Activated CD4-positive, alpha-beta T cell treated with anti-CD3 and anti-CD28 coated beads, Interleukin-10, Interleukin-2, amounts not matched to agents 100 ng/mL and 50 ng/mL, durations not matched to agents 16 hours and 8 hours (primary cell): ENCODE data around the gene SYNGR4.

Experiments used
- DNase-seq: peaks from one replicate; pipeline ENCODE4 v3.0.0-alpha.2; 2020

The SYNGR4 gene

DNA sequence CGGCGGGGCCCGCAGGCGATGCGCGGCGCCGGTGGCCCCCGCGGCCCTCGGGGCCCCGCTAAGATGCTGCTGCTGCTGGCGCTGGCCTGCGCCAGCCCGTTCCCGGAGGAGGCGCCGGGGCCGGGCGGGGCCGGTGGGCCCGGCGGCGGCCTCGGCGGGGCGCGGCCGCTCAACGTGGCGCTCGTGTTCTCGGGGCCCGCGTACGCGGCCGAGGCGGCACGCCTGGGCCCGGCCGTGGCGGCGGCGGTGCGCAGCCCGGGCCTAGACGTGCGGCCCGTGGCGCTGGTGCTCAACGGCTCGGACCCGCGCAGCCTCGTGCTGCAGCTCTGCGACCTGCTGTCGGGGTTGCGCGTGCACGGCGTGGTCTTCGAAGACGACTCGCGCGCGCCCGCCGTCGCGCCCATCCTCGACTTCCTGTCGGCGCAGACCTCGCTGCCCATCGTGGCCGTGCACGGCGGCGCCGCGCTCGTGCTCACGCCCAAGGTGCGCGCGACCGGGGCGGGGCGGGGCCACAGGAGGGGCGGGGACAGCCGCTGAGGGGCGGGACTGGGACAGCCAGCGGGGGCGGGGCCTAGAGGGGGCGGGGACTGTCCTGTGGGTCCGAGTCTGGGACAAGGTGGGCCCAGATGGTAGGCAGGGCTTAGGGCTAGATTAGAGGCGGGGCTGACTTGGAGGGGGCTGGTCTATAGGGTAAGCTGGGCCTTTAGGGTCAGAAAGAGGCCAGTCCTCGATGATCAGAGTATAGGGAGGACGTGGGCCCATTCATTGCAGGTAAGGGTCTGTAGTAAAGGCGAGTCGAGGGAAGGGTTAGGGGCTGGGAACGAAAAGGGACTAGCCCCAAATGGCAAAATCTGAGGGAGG, 34.4 kb downstream of the SYNGR4 start:
- DNase-seq: peak; percentile 92

DNA sequence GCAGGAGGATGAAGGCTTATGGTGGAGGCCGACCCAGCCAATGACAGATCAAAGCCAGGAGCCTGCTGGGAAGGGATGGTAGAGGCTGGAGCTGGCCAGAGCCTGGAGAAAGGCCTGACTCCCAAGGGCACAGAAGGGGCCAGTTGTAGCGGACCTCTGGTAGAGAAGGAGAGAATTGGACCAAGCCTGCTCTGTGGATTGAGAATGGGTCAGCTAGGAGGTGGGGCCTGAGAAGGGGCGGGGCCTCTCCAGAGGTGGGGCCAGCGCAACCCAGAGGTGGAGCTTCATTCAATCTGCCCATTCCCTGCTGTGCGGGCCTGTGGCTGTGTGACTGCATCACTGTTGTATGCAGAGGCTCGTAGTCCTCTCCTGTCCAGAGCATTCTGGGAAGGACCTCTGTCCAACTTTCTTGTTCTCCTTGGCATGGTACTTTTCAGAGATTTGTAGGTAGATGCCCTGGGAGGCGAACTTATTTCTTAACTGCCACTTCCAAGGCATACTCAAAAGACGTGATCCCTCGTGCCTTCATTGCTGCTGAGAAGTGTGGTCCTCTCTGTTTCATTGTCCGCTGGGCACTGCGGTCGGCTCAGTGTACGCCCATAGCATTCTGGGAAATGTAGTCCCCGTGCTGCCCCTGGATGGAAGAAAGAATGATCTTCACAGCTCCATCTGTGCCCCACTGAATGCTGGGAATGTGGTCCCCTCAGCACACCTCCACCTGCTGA, 36.0 kb downstream of the SYNGR4 start:
- peak; percentile 22 for DNase-seq

DNA sequence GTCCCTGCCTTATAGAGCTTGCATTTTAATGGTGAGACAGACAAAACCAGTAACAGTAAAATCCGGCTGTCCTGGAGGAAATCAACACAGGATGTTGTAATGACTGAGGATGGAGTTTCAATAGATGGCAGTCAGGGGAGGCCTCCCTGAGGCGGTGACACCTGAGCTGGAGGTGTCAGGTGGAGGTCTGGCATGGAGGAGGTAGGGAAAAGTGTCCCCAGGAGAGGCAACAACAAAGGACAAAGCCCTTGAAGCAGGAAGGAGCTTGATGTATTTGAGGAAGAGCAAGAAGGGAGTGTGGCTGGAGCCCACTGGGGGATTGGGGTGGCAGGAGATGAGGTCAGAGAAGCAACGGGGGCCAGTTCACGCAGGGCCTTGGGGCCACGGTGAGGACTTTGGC, 37.1 kb downstream of the SYNGR4 start:
- no peak for DNase-seq

DNA sequence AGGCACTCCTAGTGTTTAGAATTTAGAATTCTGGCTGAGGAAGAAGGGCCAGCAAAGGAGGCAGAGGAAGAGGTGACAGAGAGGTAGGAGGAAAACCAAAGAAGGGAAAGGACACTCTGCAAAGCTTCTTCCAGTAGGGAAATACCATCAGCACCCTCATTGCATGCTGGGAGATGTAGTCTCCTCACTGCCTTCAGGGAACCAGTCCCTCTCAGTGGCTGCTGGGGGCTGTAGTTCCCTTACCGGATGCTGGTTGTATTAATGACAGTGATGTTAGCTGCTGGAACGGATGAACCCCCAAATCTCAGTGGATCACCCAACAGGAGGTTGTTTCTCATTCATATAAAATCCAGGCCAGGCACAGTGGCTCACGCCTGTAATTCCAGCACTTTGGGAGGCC, 39.4 kb downstream of the SYNGR4 start:
- DNase-seq: peak; percentile 73

DNA sequence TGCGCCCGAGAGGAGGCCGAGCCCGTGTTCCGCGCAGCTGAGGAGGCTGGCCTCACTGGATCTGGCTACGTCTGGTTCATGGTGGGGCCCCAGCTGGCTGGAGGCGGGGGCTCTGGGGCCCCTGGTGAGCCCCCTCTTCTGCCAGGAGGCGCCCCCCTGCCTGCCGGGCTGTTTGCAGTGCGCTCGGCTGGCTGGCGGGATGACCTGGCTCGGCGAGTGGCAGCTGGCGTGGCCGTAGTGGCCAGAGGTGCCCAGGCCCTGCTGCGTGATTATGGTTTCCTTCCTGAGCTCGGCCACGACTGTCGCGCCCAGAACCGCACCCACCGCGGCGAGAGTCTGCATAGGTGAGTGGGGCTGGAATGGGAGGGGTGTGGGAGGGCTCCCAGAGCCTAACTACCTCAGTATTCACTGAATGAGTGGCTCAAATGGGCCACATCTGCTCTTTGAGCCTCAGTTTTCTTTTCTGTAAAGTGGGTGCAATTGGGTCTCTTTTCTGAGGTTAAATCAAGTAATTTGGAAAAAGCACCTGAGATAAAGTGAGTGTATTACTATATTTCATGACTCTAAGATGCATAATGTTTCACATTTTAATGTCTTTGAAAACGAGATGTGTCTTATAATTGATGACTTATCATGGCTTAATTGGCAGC, 41.0 kb downstream of the SYNGR4 start:
- no peak for DNase-seq

DNA sequence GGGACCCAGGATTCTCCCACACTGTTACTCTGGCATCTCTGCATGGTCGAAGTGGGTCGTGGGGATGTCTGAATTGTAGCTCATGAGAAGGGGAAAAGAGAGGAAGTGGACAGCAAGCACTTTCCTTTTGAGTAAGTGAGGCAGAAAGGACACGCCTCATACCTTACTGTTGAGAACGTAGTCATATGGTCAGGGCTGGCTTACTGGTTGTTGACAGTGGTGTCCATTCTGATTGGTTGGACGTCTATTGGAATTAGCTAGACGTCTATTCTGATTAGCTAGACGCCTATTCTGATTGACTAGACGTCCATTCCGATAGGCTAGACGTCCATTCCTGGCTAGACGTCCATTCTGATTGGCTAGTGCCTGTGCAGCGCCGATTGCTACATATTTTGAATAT, 41.7 kb downstream of the SYNGR4 start:
- no peak for DNase-seq

DNA sequence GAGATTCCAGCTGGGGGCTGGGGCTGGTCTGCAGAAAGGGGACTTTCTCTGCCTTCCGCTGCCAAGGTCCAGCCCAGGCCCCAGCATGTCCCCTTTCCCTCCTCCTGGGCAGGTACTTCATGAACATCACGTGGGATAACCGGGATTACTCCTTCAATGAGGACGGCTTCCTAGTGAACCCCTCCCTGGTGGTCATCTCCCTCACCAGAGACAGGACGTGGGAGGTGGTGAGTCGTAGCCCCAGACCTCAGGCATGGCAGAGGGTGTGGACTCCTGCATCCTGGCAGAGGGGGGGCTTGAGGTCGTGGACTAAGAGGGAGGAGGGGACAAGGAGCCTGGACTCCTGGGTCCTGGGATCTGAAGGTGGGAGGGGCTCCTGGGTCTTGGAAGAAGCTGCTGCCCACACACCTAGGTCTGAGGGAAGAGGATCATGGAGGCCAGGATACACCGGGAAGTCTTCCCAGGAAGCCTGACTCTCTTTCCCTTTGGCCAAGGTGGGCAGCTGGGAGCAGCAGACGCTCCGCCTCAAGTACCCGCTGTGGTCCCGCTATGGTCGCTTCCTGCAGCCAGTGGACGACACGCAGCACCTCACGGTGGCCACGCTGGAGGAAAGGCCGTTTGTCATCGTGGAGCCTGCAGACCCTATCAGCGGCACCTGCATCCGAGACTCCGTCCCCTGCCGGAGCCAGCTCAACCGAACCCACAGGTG, 49.9 kb downstream of the SYNGR4 start:
- DNase-seq: no peak

DNA sequence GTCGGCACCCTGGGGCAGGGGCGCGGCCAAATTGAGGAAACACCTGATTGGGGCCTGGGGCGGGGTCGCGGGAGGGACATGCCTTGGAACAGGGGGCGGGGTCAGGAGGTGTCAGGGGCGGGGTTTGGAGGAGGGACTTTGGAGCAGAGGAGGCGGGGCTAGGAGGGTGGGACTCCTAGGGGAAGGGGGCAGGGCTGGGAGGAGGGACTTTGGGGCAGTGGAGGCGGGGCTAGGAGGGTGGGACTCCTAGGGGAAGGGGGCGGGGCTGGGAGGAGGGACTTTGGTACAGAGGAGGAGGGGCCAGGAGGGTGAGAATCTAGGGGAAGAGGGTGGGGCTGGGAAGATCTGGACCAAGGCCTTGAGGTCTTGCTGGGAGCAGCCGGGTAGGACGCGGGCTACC, 51.2 kb downstream of the SYNGR4 start:
- DNase-seq: peak; percentile 85

DNA sequence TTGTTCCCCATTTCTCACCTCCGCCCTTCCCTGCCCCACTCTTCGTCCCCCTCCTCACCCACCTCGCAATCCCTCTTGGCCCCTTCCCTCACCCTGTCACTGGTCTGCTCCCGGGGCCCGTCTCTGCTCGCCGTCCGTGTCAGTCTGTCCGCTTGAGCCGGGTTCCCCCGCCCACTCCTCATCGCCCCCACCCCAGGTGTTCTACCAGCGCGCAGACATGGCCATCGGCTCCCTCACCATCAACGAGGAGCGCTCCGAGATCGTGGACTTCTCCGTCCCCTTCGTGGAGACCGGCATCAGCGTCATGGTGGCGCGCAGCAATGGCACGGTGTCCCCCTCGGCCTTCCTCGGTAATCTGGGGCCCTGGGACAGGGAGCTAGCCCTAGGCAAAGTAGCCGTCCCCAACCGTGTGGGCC, 51.6 kb downstream of the SYNGR4 start:
- no peak for DNase-seq

DNA sequence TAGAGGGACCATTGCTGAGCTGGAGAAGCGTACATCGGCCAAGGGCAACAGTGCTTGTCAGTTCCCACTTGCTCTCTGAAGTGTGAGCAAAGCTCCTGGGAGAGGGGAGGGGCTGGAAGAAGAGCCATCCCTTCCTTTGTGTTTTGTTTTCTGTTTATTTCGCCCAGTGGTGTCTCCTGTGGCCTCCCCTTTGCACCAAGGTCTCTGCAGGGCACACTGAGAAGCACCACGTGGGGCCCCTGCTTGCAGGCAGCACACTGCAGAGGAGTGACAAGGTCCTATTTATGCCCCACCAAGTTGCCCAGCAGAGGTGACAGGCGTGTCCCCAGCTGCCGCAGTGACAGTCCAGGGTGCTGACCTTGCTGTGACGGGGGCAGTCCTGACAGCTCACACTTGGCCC, 53.3 kb downstream of the SYNGR4 start:
- DNase-seq: no peak

DNA sequence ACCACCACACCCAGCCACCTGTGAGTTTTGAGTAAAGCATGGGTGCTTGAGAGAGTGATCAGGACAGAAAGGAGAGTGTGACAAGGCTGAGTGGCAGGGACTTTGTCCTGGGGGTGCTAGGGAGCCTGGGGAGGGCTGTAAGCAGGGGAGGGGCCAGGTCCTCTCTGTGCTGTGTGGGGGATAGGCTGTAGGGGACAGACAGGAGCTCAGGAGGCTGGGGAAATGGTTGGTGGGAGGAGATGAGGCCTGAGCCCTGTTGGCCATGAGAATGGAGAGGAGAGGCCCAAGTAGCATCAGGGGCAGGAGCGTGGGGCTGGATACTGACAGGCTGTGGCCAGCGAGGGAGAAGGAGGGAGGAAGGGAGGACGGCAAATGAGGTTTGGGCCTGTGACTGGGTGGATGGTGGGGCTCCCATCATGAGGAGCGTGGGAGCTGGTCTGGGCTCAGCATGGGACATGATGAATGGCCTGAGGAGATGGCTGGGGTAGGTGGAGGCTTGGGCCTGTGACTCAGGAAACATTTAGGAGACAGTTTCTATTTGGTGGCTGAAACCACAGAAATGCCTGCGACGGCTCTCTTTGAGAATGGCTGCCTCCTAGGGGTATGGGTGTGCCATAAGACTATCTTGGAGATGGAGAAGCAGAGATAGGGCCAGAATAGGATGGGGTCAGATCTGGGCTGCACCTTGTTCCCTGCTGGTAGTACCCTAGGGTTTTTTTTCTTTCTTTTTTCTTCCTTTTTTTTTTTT, 54.3 kb downstream of the SYNGR4 start:
- peak; percentile 45 for DNase-seq

DNA sequence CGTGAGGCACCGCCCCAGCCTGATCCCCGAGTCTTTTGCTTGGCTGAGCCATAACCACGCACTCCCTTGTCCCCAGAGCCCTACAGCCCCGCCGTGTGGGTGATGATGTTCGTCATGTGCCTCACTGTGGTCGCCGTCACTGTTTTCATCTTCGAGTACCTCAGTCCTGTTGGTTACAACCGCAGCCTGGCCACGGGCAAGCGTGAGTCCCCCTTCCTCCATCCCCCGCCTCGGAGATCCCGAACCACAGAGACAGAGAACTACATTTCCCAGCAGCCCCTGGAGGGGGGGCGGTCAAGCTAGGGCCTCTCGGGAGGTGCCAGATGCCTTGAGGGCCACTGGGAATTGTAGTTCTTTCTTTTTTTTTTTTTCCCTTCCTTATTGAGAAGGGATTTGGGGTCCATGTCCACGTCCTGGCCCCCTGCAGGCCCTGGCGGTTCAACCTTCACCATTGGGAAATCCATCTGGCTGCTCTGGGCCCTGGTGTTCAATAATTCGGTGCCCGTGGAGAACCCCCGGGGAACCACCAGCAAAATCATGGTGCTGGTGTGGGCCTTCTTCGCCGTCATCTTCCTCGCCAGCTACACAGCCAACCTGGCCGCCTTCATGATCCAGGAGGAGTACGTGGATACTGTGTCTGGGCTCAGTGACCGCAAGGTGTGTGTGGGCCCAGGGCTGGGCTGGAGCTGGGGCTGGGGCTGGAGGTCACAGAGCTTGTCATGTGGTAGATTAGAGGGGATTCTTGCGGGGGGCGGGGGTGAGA, 55.2 kb downstream of the SYNGR4 start:
- peak; percentile 87 for DNase-seq

DNA sequence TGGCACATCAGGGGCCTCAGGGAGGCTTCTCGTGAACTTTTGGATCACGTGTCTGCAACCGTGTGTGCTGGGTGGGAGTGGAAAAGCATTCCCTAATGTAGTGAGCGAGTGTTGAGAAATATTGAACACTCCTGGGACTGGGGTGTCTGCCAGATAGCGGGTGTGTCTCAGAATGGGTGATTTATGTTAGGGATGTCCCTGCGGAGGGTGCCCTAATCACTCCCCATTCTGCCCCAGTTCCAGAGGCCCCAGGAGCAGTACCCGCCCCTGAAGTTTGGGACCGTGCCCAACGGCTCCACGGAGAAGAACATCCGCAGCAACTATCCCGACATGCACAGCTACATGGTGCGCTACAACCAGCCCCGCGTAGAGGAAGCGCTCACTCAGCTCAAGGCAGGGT, 57.4 kb downstream of the SYNGR4 start:
- no peak for DNase-seq

DNA sequence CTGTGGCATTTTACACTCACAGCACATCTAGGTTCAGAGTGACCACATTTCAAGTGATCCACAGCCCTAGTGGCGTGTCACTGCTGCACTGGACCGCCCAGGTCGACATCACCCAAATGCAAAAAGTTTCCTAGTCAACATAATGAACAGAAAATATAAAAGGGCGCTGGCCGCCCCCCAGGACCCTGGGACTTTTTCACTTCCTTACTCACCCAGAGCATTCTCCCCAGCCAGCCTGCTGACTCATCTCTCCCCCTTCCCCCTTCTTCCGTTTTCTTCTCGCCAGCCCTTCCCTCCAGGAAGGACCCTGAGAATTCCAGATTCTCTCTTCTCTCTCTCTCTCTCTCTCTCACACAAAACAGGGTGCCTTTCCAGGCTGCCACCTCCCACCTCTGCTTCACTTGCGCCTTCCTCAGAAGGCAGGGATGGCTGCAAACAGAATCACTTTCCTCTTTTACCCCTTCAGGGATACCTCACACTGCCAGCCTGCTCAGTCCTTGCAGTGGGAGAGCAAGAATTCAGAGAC, 60.6 kb downstream of the SYNGR4 start:
- no peak for DNase-seq
